ENCODE data around the gene ZNF683. TPM values are rescaled to one million over a fixed set of nuclear protein-coding genes. Genes with fewer than 3 reads are reported as not detected.
A peak's percentile ranks its signal among the peaks of the same experiment; 100 is the strongest.

ZNF683 gene
- total and polyA plus RNA-seq, 9 of the 15 experiments (the other 6 are each of a cell fraction or from before 2014, with no cell fraction given) = not detected

- TF ChIP-seq ZNF707 (CRISPR knock-in tag; conservative IDR thresholded peaks at IDR 0.05) = peak; percentile 65
- TF ChIP-seq KDM2B (CRISPR knock-in tag; IDR thresholded peaks at IDR 0.05) = 0 out of 2 replicates have a peak, but pooled peaks have one; percentile 17
- TF ChIP-seq MCM3 (IDR thresholded peaks at IDR 0.05) = no peak
- no peak for TF ChIP-seq JUNB (CRISPR knock-in tag; conservative IDR thresholded peaks at IDR 0.05)
- TF ChIP-seq ZKSCAN1 (IDR thresholded peaks at IDR 0.05; ENCODE audit: low read depth, low read length) = 0 out of 2 replicates have a peak, but pooled peaks have one; percentile 13
- TF ChIP-seq NBN (IDR thresholded peaks at IDR 0.05; ENCODE audit: low read depth) = 0 out of 2 replicates have a peak, but pooled peaks have one; percentile 76
- TF ChIP-seq RBM39 (optimal IDR thresholded peaks at IDR 0.05; ENCODE audit: low read depth, low read length) = no peak
- peak; percentile 94 for TF ChIP-seq TCF15 (CRISPR knock-in tag; IDR thresholded peaks at IDR 0.05)
- peak; percentile 94 for TF ChIP-seq ZNF431 (CRISPR knock-in tag; IDR thresholded peaks at IDR 0.05)
- TF ChIP-seq RBFOX2 (IDR thresholded peaks at IDR 0.05; ENCODE audit: low read depth, low read length) = peak; percentile 94
- TF ChIP-seq RBBP5 (IDR thresholded peaks at IDR 0.05; ENCODE audit: borderline replicate concordance, insufficient read depth, low read length, poor library complexity, severe bottlenecking) = peak; percentile 60
- TF ChIP-seq THRB (CRISPR knock-in tag; conservative IDR thresholded peaks at IDR 0.05) = peak; percentile 97
- TF ChIP-seq ZNF217 (CRISPR knock-in tag; IDR thresholded peaks at IDR 0.05) = no peak
- peak; percentile 76 for TF ChIP-seq PATZ1 (CRISPR knock-in tag; IDR thresholded peaks at IDR 0.05; ENCODE audit: borderline replicate concordance)
- TF ChIP-seq GATAD2A (IDR thresholded peaks at IDR 0.05) = no peak
- peak; percentile 70 for TF ChIP-seq USF2 (CRISPR knock-in tag; IDR thresholded peaks at IDR 0.05)
- TF ChIP-seq ELF2 (CRISPR knock-in tag; IDR thresholded peaks at IDR 0.05) = no peak
- TF ChIP-seq ZNF184 (CRISPR knock-in tag; IDR thresholded peaks at IDR 0.05) = no peak
- TF ChIP-seq TAF7 (tag; IDR thresholded peaks at IDR 0.05) = peak; percentile 87
- TF ChIP-seq ADNP (tag; IDR thresholded peaks at IDR 0.05) = no peak
- TF ChIP-seq IRF1 (CRISPR knock-in tag; IDR thresholded peaks at IDR 0.05; ENCODE audit: borderline replicate concordance) = peak; percentile 93
- TF ChIP-seq, protein P1, sequence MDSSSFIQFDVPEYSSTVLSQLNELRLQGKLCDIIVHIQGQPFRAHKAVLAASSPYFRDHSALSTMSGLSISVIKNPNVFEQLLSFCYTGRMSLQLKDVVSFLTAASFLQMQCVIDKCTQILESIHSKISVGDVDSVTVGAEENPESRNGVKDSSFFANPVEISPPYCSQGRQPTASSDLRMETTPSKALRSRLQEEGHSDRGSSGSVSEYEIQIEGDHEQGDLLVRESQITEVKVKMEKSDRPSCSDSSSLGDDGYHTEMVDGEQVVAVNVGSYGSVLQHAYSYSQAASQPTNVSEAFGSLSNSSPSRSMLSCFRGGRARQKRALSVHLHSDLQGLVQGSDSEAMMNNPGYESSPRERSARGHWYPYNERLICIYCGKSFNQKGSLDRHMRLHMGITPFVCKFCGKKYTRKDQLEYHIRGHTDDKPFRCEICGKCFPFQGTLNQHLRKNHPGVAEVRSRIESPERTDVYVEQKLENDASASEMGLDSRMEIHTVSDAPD (CRISPR knock-in tag; IDR thresholded peaks at IDR 0.05) = peak; percentile 92
- TF ChIP-seq MAFF (IDR thresholded peaks at IDR 0.05; ENCODE audit: low read length) = no peak
Measured at GRCh38 chr1:26336477-26337205, 35.9 kb downstream of the ZNF683 start (continued).
